KMS-11 (cell line): Measurements from ENCODE around the gene EIF4EBP2.

ENCODE experiments used
- H2AFZ ChIP-seq: fragments of 200-600 bp; sonication (generic); 2 replicates; pipeline ENCODE4 v1.6.1; 2016; ENCODE audit warnings: antibody characterized with exemption, mixed run types, low read depth
- H3K27ac ChIP-seq: fragments of 200-600 bp; sonication (generic); 2 replicates; pipeline ENCODE4 v1.6.1; 2016; ENCODE audit warnings: mild to moderate bottlenecking, mixed run types
- H3K27me3 ChIP-seq: fragments of 200-600 bp; sonication (generic); 2 replicates; pipeline ENCODE4 v1.6.1; 2017; ENCODE audit warnings: mild to moderate bottlenecking, low read depth, mixed run types, moderate library complexity; ENCODE audit not compliant: insufficient read depth
- H3K36me3 ChIP-seq: fragments of 200-600 bp; sonication (generic); 2 replicates; pipeline ENCODE4 v1.6.1; 2017; ENCODE audit warnings: mild to moderate bottlenecking, mixed run types; ENCODE audit not compliant: insufficient read depth
- H3K4me1 ChIP-seq: fragments of 200-600 bp; sonication (generic); 2 replicates; pipeline ENCODE4 v1.6.1; 2016; ENCODE audit warnings: mild to moderate bottlenecking, low read depth, mixed run types; ENCODE audit not compliant: poor library complexity, severe bottlenecking
- H3K4me2 ChIP-seq: fragments of 200-600 bp; sonication (generic); 2 replicates; pipeline ENCODE4 v1.7.0; 2016; ENCODE audit warnings: mild to moderate bottlenecking, mixed run types
- H3K4me3 ChIP-seq: fragments of 200-600 bp; sonication (generic); IDR thresholded peaks from 2 replicates; pipeline ENCODE4 v1.6.1; 2017; ENCODE audit warnings: low read depth, low read length, mixed read lengths; ENCODE audit not compliant: insufficient read depth
- H3K79me2 ChIP-seq: fragments of 200-600 bp; sonication (generic); 2 replicates; pipeline ENCODE4 v1.6.1; 2016; ENCODE audit warnings: low read depth, mixed run types; ENCODE audit not compliant: insufficient read depth
- H3K9ac ChIP-seq: fragments of 200-600 bp; sonication (generic); 2 replicates; pipeline ENCODE4 v1.6.1; 2016; ENCODE audit warnings: mild to moderate bottlenecking, mixed run types
- H4K20me1 ChIP-seq: fragments of 200-600 bp; sonication (generic); 2 replicates; pipeline ENCODE4 v1.6.1; 2016; ENCODE audit warnings: mild to moderate bottlenecking, mixed run types; ENCODE audit not compliant: insufficient read depth
- TF ChIP-seq, protein P1 (sequence below): fragments of 200-600 bp; sonication (generic); conservative IDR thresholded peaks from 2 replicates; pipeline ENCODE4 v1.6.1; 2017; ENCODE audit warnings: low read depth, mild to moderate bottlenecking, antibody characterized with exemption, low read length, moderate library complexity, mixed read lengths

EIF4EBP2 gene

DNA sequence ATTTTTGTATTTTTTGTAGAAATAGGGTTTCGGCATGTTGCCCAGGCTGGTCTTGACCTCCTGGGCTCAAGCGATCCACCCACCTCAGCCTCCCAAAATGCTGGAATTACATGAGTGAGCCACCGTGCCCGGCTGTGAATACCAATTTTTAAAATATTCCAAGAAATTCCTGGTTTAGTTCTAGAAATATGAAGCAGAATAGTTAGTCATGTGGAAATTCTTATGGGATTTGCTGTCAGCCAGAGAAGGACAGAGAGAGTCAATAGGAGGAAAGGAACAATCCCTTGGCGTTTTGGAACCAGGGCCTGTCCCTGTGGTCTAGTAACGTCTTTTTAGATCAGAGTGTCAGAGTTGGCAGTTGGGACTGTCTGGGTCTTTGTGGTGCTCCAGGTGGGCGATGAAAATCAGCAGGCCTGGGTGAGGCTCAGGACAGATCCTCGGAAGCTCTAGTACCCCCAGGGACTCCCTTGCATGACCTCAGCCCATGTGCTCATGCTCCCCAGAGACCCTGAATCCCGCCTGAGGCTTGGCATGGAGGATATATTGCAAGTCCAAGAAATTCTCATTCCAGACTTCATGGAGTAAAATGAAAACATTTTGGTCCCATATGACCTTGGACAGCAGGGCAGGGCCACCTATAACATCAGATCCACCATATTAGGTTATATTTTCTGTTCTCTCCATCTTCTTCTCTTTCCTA lies 29.8 kb downstream of the EIF4EBP2 start:
- no peaks in the 10 kb centered on the region for H3K27me3 ChIP-seq
- no peak overlapping the region for H3K4me3 ChIP-seq
- H2AFZ ChIP-seq, result no peak overlapping the region
- H3K27ac ChIP-seq, result no peak overlapping the region
- H3K9ac ChIP-seq, result no peak overlapping the region
- TF ChIP-seq, protein P1, sequence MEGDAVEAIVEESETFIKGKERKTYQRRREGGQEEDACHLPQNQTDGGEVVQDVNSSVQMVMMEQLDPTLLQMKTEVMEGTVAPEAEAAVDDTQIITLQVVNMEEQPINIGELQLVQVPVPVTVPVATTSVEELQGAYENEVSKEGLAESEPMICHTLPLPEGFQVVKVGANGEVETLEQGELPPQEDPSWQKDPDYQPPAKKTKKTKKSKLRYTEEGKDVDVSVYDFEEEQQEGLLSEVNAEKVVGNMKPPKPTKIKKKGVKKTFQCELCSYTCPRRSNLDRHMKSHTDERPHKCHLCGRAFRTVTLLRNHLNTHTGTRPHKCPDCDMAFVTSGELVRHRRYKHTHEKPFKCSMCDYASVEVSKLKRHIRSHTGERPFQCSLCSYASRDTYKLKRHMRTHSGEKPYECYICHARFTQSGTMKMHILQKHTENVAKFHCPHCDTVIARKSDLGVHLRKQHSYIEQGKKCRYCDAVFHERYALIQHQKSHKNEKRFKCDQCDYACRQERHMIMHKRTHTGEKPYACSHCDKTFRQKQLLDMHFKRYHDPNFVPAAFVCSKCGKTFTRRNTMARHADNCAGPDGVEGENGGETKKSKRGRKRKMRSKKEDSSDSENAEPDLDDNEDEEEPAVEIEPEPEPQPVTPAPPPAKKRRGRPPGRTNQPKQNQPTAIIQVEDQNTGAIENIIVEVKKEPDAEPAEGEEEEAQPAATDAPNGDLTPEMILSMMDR, result no peak
- peaks cover 20% of the 10 kb centered on the region for H3K4me1 ChIP-seq
- H3K4me2 ChIP-seq, result no peak overlapping the region
- no peaks in the 10 kb centered on the region for H3K36me3 ChIP-seq
- no peaks in the 10 kb centered on the region for H4K20me1 ChIP-seq
- H3K79me2 ChIP-seq, result no peaks in the 10 kb centered on the region

DNA sequence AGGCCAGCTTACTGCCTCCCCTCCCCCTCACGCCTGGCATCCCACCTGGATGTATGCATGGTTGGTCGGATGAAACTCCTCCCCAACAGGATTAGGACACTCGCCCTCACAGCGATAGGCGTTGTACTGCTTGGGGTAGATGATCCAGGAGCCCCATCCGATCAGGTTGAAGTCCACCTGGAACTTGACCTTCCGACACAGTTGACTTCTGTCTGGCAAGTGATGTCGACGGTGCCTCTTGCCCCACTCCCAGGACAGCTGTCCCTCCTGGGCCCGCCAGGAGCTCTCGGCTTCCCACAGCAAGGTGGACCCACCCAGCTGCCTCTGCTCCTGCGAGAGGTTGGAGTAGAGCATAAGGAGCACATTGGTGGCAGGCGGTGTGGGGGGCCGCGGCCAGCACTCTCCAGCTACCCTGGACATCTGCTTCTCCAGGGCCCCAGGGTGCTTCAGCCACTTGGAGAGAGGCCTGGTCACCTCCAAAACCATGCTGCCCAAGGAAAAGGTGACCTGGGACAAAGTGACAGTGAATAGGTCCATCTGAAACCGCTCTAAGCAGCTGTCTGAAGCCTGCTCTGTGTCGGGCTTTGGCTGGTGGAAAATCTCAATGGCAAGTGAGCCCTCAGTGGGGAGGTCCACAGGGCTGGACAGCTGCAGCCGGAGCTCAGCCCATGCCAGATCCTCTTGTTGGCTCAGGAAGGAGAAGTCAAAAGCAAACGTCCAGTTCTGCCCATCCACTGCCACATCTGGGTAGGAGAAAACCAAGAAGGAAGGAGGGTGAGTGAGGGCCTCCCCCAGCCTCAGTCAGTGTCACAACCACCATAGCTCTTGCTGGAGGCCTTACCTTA lies 31.5 kb downstream of the EIF4EBP2 start:
- H3K79me2 ChIP-seq, result no peaks in the 10 kb centered on the region
- no peak overlapping the region for H3K27ac ChIP-seq
- no peaks in the 10 kb centered on the region for H4K20me1 ChIP-seq
- H2AFZ ChIP-seq, result no peak overlapping the region
- TF ChIP-seq, protein P1, result no peak
- H3K4me1 ChIP-seq, result peaks cover 9% of the 10 kb centered on the region
- H3K9ac ChIP-seq, result no peak overlapping the region
- no peaks in the 10 kb centered on the region for H3K27me3 ChIP-seq
- H3K4me2 ChIP-seq, result no peak overlapping the region
- H3K4me3 ChIP-seq, result no peak overlapping the region
- H3K36me3 ChIP-seq, result no peaks in the 10 kb centered on the region

DNA sequence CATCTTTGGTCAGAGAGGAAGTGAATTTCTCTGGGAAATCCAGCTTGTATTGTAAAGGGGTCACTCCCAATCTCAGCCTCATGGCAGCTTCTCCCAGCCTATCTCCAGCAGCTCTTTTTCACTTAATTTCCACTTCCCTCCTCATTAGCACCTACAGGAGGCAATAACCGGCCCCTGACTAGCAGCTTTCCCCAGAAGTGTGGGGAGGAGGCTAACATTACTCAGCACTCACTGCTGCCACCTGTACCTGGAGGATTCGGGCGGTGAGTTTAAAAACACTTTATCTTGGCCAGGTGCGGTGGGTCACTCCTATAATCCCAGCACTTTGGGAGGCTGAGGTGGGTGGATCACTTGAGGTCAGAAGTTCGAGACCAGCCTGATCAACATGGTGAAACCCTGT lies 33.8 kb downstream of the EIF4EBP2 start:
- Histone ChIP-seq H4K20me1 (no peaks in the 10 kb centered on the region), H3K9ac (no peak overlapping the region), H3K36me3 (no peaks in the 10 kb centered on the region), H2AFZ (no peak overlapping the region), H3K4me1 (no peaks in the 10 kb centered on the region), H3K27me3 (no peaks in the 10 kb centered on the region), H3K79me2 (no peaks in the 10 kb centered on the region), H3K4me2 (no peak overlapping the region), H3K4me3 (no peak overlapping the region), H3K27ac (no peak overlapping the region)
- TF ChIP-seq, protein P1, result no peak

DNA sequence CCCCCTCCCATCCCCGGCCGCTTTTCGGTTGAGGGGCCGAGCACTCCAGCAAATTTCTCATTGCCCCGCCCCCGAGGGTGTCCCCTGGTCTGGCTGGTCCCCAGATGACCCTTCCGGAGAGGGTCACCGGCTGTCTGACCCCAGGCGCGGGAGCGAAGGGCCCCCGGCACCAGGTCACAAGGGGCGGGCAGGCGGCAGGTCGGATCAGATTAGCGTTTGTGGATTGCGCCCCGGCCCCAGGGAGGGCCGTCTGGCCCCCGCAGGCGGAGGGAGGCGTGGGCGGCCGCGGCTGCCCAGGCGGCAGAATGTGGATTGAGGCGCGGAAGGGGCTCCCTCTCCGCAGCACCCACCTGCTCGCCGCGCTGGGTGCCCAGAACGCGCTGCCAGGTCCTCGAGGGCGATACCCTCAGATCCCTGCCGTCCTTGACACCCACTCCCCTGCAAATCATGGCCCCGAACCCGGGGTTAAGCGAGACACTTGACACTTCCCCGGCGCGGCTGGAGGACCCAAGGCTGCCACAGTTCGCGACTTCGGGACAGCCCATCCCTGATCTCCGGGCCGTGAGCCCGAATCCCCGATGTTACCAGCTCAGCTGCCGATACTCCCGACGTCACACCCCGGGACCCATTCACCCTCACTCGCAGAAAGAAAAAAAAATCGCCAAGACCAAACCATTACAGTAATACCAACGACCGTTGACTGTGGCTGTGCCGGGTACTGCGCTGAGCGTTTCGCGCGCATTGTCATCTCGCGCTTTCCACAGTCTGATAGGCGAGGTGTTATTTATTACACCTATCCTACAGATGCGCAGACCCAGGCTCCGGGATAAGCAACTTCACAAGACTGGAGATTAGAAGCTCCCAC lies 36.6 kb downstream of the EIF4EBP2 start:
- H3K4me1 ChIP-seq, result no peaks in the 10 kb centered on the region
- no peak overlapping the region for H3K27ac ChIP-seq
- no peak overlapping the region for H2AFZ ChIP-seq
- H3K36me3 ChIP-seq, result no peaks in the 10 kb centered on the region
- H4K20me1 ChIP-seq, result no peaks in the 10 kb centered on the region
- TF ChIP-seq, protein P1, result no peak
- no peak overlapping the region for H3K4me3 ChIP-seq
- H3K79me2 ChIP-seq, result no peaks in the 10 kb centered on the region
- no peak overlapping the region for H3K4me2 ChIP-seq
- no peaks in the 10 kb centered on the region for H3K27me3 ChIP-seq
- H3K9ac ChIP-seq, result no peak overlapping the region
